Sigmoid colon (tissue), 4 donors: Measurements from ENCODE around the gene PRKN.

Source experiments
- EP300 ChIP-seq, 4 donors: sonication (generic); formaldehyde crosslinking; IDR thresholded peaks; one replicate each; pipeline ENCODE4 v1.6.1; 2017; ENCODE audit warnings: antibody characterized with exemption in 4 of 4
- POLR2A ChIP-seq, 2 donors: fragments of 450-650 bp; IDR thresholded peaks; one replicate each; pipeline ENCODE4 v1.6.1; 2016; ENCODE audit warnings: antibody characterized with exemption in 2 of 2, mild to moderate bottlenecking in 2 of 2, moderate library complexity in 2 of 2
- TF ChIP-seq, protein P1 (sequence below), 4 experiments: fragments of 450-650 bp in 3 of 4; fragments of 200-600 bp in 1 of 4; IDR thresholded peaks; one replicate each; pipeline ENCODE4 v1.5.1; 2016 to 2019; ENCODE audit warnings: antibody characterized with exemption in 4 of 4, mild to moderate bottlenecking in 3 of 4, moderate library complexity in 2 of 4

DNA sequence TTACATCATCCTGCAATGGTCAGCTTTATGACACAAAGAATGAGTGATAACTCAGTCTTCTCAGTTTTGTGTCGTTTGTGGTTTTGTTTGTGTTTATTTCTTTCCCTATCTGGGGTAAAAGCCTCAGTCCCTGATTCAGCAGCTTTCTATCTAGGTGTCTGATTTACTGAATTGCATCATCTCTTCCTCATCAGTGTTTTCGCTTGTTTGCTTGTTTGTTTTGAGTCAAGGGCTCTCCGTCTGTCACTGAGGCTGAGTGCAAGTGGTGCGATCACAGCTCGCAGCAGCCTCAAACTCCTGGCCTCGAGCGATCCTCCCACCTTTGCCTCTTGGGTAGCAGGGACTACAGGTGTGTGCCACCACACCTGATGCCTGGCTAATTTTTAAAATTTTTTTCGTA lies 548.9 kb downstream of the PRKN start:
- TF ChIP-seq, protein P1, sequence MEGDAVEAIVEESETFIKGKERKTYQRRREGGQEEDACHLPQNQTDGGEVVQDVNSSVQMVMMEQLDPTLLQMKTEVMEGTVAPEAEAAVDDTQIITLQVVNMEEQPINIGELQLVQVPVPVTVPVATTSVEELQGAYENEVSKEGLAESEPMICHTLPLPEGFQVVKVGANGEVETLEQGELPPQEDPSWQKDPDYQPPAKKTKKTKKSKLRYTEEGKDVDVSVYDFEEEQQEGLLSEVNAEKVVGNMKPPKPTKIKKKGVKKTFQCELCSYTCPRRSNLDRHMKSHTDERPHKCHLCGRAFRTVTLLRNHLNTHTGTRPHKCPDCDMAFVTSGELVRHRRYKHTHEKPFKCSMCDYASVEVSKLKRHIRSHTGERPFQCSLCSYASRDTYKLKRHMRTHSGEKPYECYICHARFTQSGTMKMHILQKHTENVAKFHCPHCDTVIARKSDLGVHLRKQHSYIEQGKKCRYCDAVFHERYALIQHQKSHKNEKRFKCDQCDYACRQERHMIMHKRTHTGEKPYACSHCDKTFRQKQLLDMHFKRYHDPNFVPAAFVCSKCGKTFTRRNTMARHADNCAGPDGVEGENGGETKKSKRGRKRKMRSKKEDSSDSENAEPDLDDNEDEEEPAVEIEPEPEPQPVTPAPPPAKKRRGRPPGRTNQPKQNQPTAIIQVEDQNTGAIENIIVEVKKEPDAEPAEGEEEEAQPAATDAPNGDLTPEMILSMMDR (IDR thresholded peaks at IDR 0.05), result no peak
- TF ChIP-seq POLR2A (IDR thresholded peaks at IDR 0.05) (no peak), EP300 (IDR thresholded peaks at IDR 0.05) (no peak)
